Calu3 (cell line): ENCODE results near the gene ATG16L1. TPM values are rescaled to one million over a fixed set of nuclear protein-coding genes. Genes with fewer than 3 reads are reported as not detected.

ENCODE experiments used
- BruUV-seq: library from RNA; stranded (reverse); fragments of 400-500 nt; replicated peaks from 2 replicates; lab custom pipeline; 2021; lab: Mats Ljungman, UMichigan
- CTCF ChIA-PET: fragments of 300-600 bp; sonication (Branson Sonifier 250); formaldehyde crosslinking; loops from one replicate; lab custom pipeline; 2022; ENCODE audit warnings: antibody characterized with exemption; lab: Charles Lee
- DNase-seq: peaks from one replicate; pipeline ENCODE4 v3.0.0; 2022
- H3K27ac Mint-ChIP-seq: one replicate; pipeline ENCODE4 v1.8.0; 2022; ENCODE audit warnings: mixed read lengths; ENCODE audit not compliant: unreplicated experiment
- H3K27me3 Mint-ChIP-seq: one replicate; pipeline ENCODE4 v1.8.0; 2022; ENCODE audit warnings: mixed read lengths; ENCODE audit not compliant: unreplicated experiment
- H3K36me3 Mint-ChIP-seq: one replicate; pipeline ENCODE4 v1.8.0; 2022; ENCODE audit warnings: mild to moderate bottlenecking, moderate library complexity, mixed read lengths; ENCODE audit not compliant: insufficient read depth, unreplicated experiment
- H3K4me1 Mint-ChIP-seq: one replicate; pipeline ENCODE4 v1.8.0; 2022; ENCODE audit warnings: mild to moderate bottlenecking, low read depth, mixed read lengths; ENCODE audit not compliant: unreplicated experiment
- H3K4me3 Mint-ChIP-seq: one replicate; pipeline ENCODE4 v1.8.0; 2022; ENCODE audit warnings: mild to moderate bottlenecking, low read depth, moderate library complexity, mixed read lengths; ENCODE audit not compliant: unreplicated experiment
- H3K9me3 Mint-ChIP-seq: one replicate; pipeline ENCODE4 v1.8.0; 2022; ENCODE audit warnings: low read depth, mixed read lengths; ENCODE audit not compliant: unreplicated experiment
- CTCF ChIP-seq: fragments of 200-600 bp; IDR thresholded peaks from one replicate; pipeline ENCODE4 v1.8.0; 2022; ENCODE audit warnings: antibody characterized with exemption; ENCODE audit not compliant: unreplicated experiment
- intact Hi-C: fragments of 100-400 bp; cut with micrococcal nuclease; formaldehyde crosslinking; loops from one replicate; pipeline ENCODE4 v1.10.0; 2022; ENCODE audit not compliant: unreplicated experiment
- total RNA-seq: library from RNA; stranded (reverse); gene quantifications from 2 replicates; pipeline ENCODE4 v1.2.3, GENCODE V29; 2022

Gene ATG16L1
- total RNA-seq, 1 experiment from 2014 or later: 45.0 TPM

DNA sequence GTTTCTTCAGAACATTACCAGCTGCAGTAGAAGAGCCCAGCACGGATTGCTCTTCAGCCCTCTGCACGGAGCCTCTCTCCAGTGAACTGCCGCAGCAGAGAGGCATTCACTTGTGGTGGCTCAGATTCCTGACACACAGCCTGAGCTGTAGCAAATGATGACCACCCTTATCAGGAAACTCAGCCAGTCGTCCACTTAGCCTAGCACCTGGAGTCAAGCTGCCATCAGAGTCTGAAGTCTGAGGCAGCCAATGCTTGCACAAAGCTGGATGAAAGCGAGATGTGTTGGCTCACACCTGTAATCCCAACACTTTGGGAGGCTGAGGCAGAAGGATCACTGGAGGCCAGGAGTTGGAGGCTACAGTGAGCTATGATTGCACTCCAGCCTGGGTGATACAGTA, 44.4 kb downstream of the ATG16L1 start:
- TF ChIP-seq CTCF: no peak
- Mint-ChIP-seq H3K9me3 (no peaks in the 10 kb centered on the region), H3K36me3 (peaks cover 45% of the 10 kb centered on the region), H3K4me1 (no peaks in the 10 kb centered on the region), H3K4me3 (no peak overlapping the region), H3K27ac (no peak overlapping the region), H3K27me3 (no peaks in the 10 kb centered on the region)
- intact Hi-C loops: no loop called here
- no TSS peak for BruUV-seq
- no peak for DNase-seq
- CTCF ChIA-PET: no interaction called here

DNA sequence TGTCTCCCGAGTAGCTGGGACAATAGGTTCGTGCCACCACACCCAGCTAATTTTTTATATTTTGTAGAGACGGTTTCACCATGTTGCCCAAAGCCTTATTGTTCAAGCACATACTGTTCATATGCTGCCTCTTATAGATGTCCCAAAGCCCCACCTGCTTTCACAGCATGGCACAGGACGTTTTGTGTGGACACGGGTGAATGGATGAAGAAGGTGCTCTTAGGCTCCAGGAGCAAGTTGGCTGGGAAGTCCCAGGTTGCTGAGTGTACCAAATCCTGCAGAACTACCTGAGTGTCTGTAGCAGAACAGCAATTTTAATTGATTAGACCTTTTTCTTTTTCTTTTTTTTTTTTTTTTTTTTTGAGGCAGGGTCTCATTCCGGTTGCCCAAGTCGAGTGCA, 45.6 kb downstream of the ATG16L1 start:
- BruUV-seq: no TSS peak
- H3K9me3 Mint-ChIP-seq: no peaks in the 10 kb centered on the region
- H3K27me3 Mint-ChIP-seq: no peaks in the 10 kb centered on the region
- intact Hi-C loops: no loop called here
- no peaks in the 10 kb centered on the region for H3K4me1 Mint-ChIP-seq
- TF ChIP-seq CTCF: no peak
- CTCF ChIA-PET: no interaction called here
- H3K36me3 Mint-ChIP-seq: peaks cover 35% of the 10 kb centered on the region
- no peak overlapping the region for H3K4me3 Mint-ChIP-seq
- no peak overlapping the region for H3K27ac Mint-ChIP-seq
- no peak for DNase-seq

DNA sequence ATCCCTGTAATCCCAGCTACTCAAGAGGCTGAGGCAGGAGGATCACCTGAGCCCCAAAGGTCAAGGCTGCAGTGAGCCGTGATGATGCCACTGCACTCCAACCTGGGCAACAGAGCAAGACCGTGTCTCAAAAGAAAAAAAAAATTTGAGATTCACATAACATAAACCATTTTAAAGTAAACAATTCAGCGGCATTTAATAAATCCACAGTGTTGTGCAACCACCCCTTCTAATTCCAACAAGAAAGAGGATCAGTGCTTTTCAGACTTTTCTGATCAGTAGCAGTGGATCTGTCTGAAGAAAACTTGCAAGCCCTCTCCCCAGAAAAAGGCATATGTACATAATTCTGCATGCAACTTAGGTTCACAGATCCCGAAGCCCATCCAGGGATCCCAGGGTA, 48.9 kb downstream of the ATG16L1 start:
- BruUV-seq: no TSS peak
- Mint-ChIP-seq H3K36me3 (peaks cover 5% of the 10 kb centered on the region), H3K9me3 (no peaks in the 10 kb centered on the region), H3K4me3 (no peak overlapping the region), H3K27ac (no peak overlapping the region), H3K27me3 (no peaks in the 10 kb centered on the region), H3K4me1 (no peaks in the 10 kb centered on the region)
- no peak for DNase-seq
- intact Hi-C loops: no loop called here
- CTCF ChIA-PET: interaction anchor here (0.7 kb wide), 1 partner anchor 71 kb away, joined by 3 read pairs; no protein-coding TSS in a partner anchor
- no peak for TF ChIP-seq CTCF

DNA sequence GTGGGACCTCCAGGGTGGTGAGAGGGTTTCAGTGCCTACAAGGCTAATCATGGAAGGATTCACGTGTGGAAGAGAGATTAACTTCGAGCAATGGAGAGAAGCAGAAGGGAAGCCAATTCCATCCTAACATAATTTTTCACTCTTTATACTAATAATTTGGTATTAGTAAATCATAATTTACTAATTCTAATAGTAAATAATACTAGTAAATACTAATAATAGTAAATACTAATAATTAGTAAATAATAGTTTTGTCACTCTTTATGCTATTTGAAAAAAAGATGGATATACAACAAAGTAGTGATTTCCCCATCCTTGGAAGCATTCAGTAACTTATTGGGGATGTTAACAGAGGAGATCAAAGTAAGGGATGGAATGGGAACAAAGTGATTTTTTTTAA, 49.8 kb downstream of the ATG16L1 start:
- no peaks in the 10 kb centered on the region for H3K27me3 Mint-ChIP-seq
- BruUV-seq: no TSS peak
- CTCF ChIA-PET: no interaction called here
- no peaks in the 10 kb centered on the region for H3K9me3 Mint-ChIP-seq
- no peaks in the 10 kb centered on the region for H3K4me1 Mint-ChIP-seq
- H3K27ac Mint-ChIP-seq: no peak overlapping the region
- no peak for DNase-seq
- intact Hi-C loops: no loop called here
- H3K36me3 Mint-ChIP-seq: peaks cover 5% of the 10 kb centered on the region
- no peak for TF ChIP-seq CTCF
- H3K4me3 Mint-ChIP-seq: no peak overlapping the region
